Measurements from ENCODE around the gene DDX42. TPM values are rescaled to one million over a fixed set of nuclear protein-coding genes. Genes with fewer than 3 reads are reported as not detected.

The DDX42 gene
- total and polyA plus RNA-seq, 2 experiments from 2014 or later: 57.8 to 101 TPM

GRCh38 chr17:63783522-63783921 lies 9.6 kb downstream of the DDX42 start:
- H3K36me3 ChIP-seq (ENCODE audit: insufficient read depth): peaks cover 24% of the 10 kb centered on the region
- Mint-ChIP-seq H3K27me3 (ENCODE audit: insufficient read depth, low read depth, poor library complexity) (no peaks in the 10 kb centered on the region), H3K27ac (no peak overlapping the region), H3K4me1 (peaks cover 8% of the 10 kb centered on the region; the same call in 2 of the 3 replicates), H3K36me3 (ENCODE audit: low read depth) (peaks cover 52% of the 10 kb centered on the region), H3K9me3 (no peaks in the 10 kb centered on the region; the same call in 2 of the 3 replicates), H3K4me3 (no peak overlapping the region)
- H2AFZ ChIP-seq: no peak overlapping the region
- peaks cover 79% of the 10 kb centered on the region for H4K20me1 ChIP-seq (replicated peaks; ENCODE audit: insufficient read depth)
- H3K27ac ChIP-seq (ENCODE audit: low read depth): no peak overlapping the region
- H3K27me3 ChIP-seq (ENCODE audit: insufficient read depth): no peaks in the 10 kb centered on the region
- H3K9me2 ChIP-seq (ENCODE audit: insufficient read depth): no peaks in the 10 kb centered on the region
- H3K4me3 ChIP-seq: no peak overlapping the region
- no peak overlapping the region for H3K4me2 ChIP-seq
- ATAC-seq: no peak
- no peak for TF ChIP-seq EZH2phosphoT487 (IDR thresholded peaks at IDR 0.05; ENCODE audit: unreplicated experiment)
- TF ChIP-seq ZNF331 (CRISPR knock-in tag; IDR thresholded peaks at IDR 0.05; ENCODE audit: low read depth): no peak
- TF ChIP-seq NANOG (IDR thresholded peaks at IDR 0.05; ENCODE audit: borderline replicate concordance): no peak
- TF ChIP-seq STAT1 (IDR thresholded peaks at IDR 0.05; ENCODE audit: unreplicated experiment): no peak
- no peak for TF ChIP-seq POLR2AphosphoS5 (IDR thresholded peaks at IDR 0.05; ENCODE audit: low read depth)
- TF ChIP-seq ZNF462 (CRISPR knock-in tag; IDR thresholded peaks at IDR 0.05): no peak
- no peak for TF ChIP-seq ZNF114 (CRISPR knock-in tag; IDR thresholded peaks at IDR 0.05)
- TF ChIP-seq JUNB (IDR thresholded peaks at IDR 0.05; ENCODE audit: unreplicated experiment): no peak
- no peak for TF ChIP-seq EZH2 (IDR thresholded peaks at IDR 0.05; ENCODE audit: low read depth, unreplicated experiment)
- no peak for TF ChIP-seq ETS1 (IDR thresholded peaks at IDR 0.05)
- no peak for TF ChIP-seq CREB1 (CRISPR knock-in tag; IDR thresholded peaks at IDR 0.05; ENCODE audit: low read depth)
- TF ChIP-seq REST (IDR thresholded peaks at IDR 0.05; ENCODE audit: unreplicated experiment): no peak
- no peak for TF ChIP-seq CTCF (conservative IDR thresholded peaks at IDR 0.05; ENCODE audit: low read depth in 2 of 2)
- H3K79me2 ChIP-seq (replicated peaks; ENCODE audit: insufficient read depth): peaks cover 100% of the 10 kb centered on the region
- no peak for DNase-seq (ENCODE audit: low spot score)
- no peaks in the 10 kb centered on the region for H3K4me1 ChIP-seq (ENCODE audit: insufficient read depth)
- 0 out of 2 replicates have a peak, but pooled peaks cover 6% of the 10 kb centered on the region for H3F3A ChIP-seq (replicated peaks; ENCODE audit: low read depth)
